Endothelial cell of umbilical vein (primary cell): Measurements from ENCODE around the gene UGGT2. TPM values are rescaled to one million over a fixed set of nuclear protein-coding genes. Genes with fewer than 3 reads are reported as not detected.

Experiments used
- BruUV-seq: library from RNA; stranded (reverse); fragments of 400-500 nt; replicated peaks from 2 replicates; lab custom pipeline; 2021; lab: Mats Ljungman, UMichigan
- CTCF ChIA-PET: fragments of 300-600, 350-600 bp; sonication (Branson Sonifier 250); formaldehyde crosslinking; loops from one replicate; lab custom pipeline; 2021; ENCODE audit warnings: antibody characterized with exemption, inconsistent platforms; lab: Charles Lee
- POLR2A ChIA-PET: fragments of 300-600, 350-600 bp; sonication (Branson Sonifier 250); formaldehyde crosslinking; loops from one replicate; lab custom pipeline; 2021; ENCODE audit warnings: antibody characterized with exemption, inconsistent platforms; lab: Charles Lee
- DNase-seq: peaks from one replicate; pipeline ENCODE4 v3.0.0-alpha.2; 2011; ENCODE audit warnings: low read depth, low spot score
- FAIRE-seq: peaks from 2 replicates; lab custom pipeline; 2011; peaks lifted over from hg19 to GRCh38; lab: Jason Lieb, UNC
- H2AFZ ChIP-seq: 2 replicates; pipeline ENCODE4 v1.6.0; 2012; ENCODE audit warnings: low read depth, low read length, control low read depth, inconsistent platforms
- H3K27ac ChIP-seq: 2 replicates; pipeline ENCODE4 v1.5.1; 2011; ENCODE audit warnings: low read depth, mild to moderate bottlenecking, control low read depth, low read length, moderate library complexity; ENCODE audit not compliant: insufficient read depth
- H3K27me3 ChIP-seq, 2 experiments: 2 replicates each; pipeline versions ENCODE4 v1.6.0 to v1.6.1; 2011; ENCODE audit warnings: low read length in 2 of 2, mixed read lengths in 1 of 2; ENCODE audit not compliant: control insufficient read depth in 2 of 2, insufficient read depth in 2 of 2
- H3K36me3 ChIP-seq, 2 experiments: 2 replicates in 1 of 2; 3 replicates in 1 of 2; pipeline ENCODE4 v1.5.1; 2011; ENCODE audit warnings: low read length in 2 of 2, mild to moderate bottlenecking in 1 of 2, moderate library complexity in 1 of 2; ENCODE audit not compliant: control insufficient read depth in 2 of 2, insufficient read depth in 2 of 2; ENCODE audit errors: extremely low read depth in 1 of 2
- H3K4me1 ChIP-seq: 3 replicates; pipeline ENCODE4 v1.5.1; 2011; ENCODE audit warnings: mild to moderate bottlenecking, low read length; ENCODE audit not compliant: control insufficient read depth, insufficient read depth; ENCODE audit errors: extremely low read depth
- H3K4me2 ChIP-seq: 2 replicates; pipeline ENCODE4 v1.6.1; 2011; ENCODE audit warnings: low read length, control low read depth, mixed read lengths; ENCODE audit not compliant: insufficient read depth
- H3K4me3 ChIP-seq, 3 experiments: fragments of 200-600 bp in 1 of 3; sonication (generic), shearing (Covaris generic) in 1 of 3; replicated peaks in 1 of 3; 2 replicates each; pipeline ENCODE4 v1.5.1; 2011 to 2016; ENCODE audit warnings: control low read depth in 3 of 3, low read length in 3 of 3, mild to moderate bottlenecking in 2 of 3, inconsistent platforms in 1 of 3, low read depth in 1 of 3, moderate library complexity in 1 of 3; ENCODE audit not compliant: insufficient read depth in 1 of 3
- H3K79me2 ChIP-seq: 2 replicates; pipeline ENCODE4 v1.6.0; 2012; ENCODE audit warnings: low read length, inconsistent platforms; ENCODE audit not compliant: control insufficient read depth, insufficient read depth
- H3K9ac ChIP-seq: replicated peaks from 2 replicates; pipeline ENCODE3; 2011; ENCODE audit warnings: low read length, control low read depth; ENCODE audit not compliant: insufficient read depth; ENCODE audit errors: extremely low read depth
- H3K9me1 ChIP-seq: replicated peaks from 3 replicates; pipeline ENCODE4 v1.6.0; 2011; ENCODE audit warnings: mild to moderate bottlenecking, low read length; ENCODE audit not compliant: control insufficient read depth, insufficient read depth; ENCODE audit errors: extremely low read depth
- H3K9me3 ChIP-seq: replicated peaks from 2 replicates; pipeline ENCODE4 v1.5.1; 2012; ENCODE audit warnings: low read length, inconsistent platforms; ENCODE audit not compliant: control insufficient read depth, insufficient read depth
- H4K20me1 ChIP-seq: replicated peaks from 2 replicates; pipeline ENCODE3; 2011; ENCODE audit warnings: mild to moderate bottlenecking, low read length; ENCODE audit not compliant: control insufficient read depth, insufficient read depth; ENCODE audit errors: extremely low read depth
- CTCF ChIP-seq, 2 donors: IDR thresholded peaks; 1 replicate in 1 of 2; 2 replicates in 1 of 2; pipeline ENCODE4 v1.5.1; 2011; ENCODE audit warnings: low read length in 2 of 2, mild to moderate bottlenecking in 2 of 2, moderate library complexity in 2 of 2, control low read depth in 1 of 2, inconsistent platforms in 1 of 2, low read depth in 1 of 2; ENCODE audit not compliant: insufficient read depth in 1 of 2; ENCODE audit errors: extremely low read depth in 1 of 2
- EZH2 ChIP-seq: IDR thresholded peaks from 2 replicates; pipeline ENCODE4 v1.6.1; 2012; ENCODE audit warnings: borderline replicate concordance, low read depth, mild to moderate bottlenecking, moderate library complexity, low read length, inconsistent platforms; ENCODE audit not compliant: severe bottlenecking
- FOS ChIP-seq: IDR thresholded peaks from 2 replicates; pipeline ENCODE4 v1.6.1; 2011; ENCODE audit warnings: mild to moderate bottlenecking, low read length, moderate library complexity, borderline replicate concordance; ENCODE audit not compliant: insufficient read depth
- GATA2 ChIP-seq: IDR thresholded peaks from 2 replicates; pipeline ENCODE4 v1.7.0; 2011; ENCODE audit warnings: low read depth, mild to moderate bottlenecking, moderate library complexity, mixed read lengths, low read length; ENCODE audit not compliant: insufficient read length, insufficient read depth
- JUN ChIP-seq: IDR thresholded peaks from 2 replicates; pipeline ENCODE4 v1.6.1; 2011; ENCODE audit warnings: borderline replicate concordance, low read depth; ENCODE audit not compliant: insufficient read length, insufficient read depth
- MAX ChIP-seq: IDR thresholded peaks from 2 replicates; pipeline ENCODE4 v1.6.1; 2011; ENCODE audit not compliant: insufficient read depth, insufficient read length
- MYC ChIP-seq: IDR thresholded peaks from one replicate; pipeline ENCODE4 v1.6.1; 2011; ENCODE audit warnings: mild to moderate bottlenecking, low read depth, low read length
- POLR2A ChIP-seq: IDR thresholded peaks from 2 replicates; pipeline ENCODE4 v1.6.1; 2012; ENCODE audit warnings: low read depth, mild to moderate bottlenecking, control low read depth, low read length
- POLR2AphosphoS5 ChIP-seq: IDR thresholded peaks from 2 replicates; pipeline ENCODE4 v1.6.1; 2012; ENCODE audit warnings: low read depth, mild to moderate bottlenecking, control low read depth, low read length, moderate library complexity; ENCODE audit not compliant: insufficient read depth
- dilution Hi-C: fragments of 300-500 bp; cut with MboI; formaldehyde crosslinking; loops from one replicate; pipeline ENCODE4 v1.15.0; 2019; ENCODE audit warnings: low sequenced_read_pairs; ENCODE audit not compliant: extremely low pct_ligation_motif_present
- intact Hi-C: fragments of 100-400 bp; cut with micrococcal nuclease; formaldehyde crosslinking; loops from one replicate; pipeline ENCODE4 v1.10.0; 2022
- polyA plus RNA-seq, 4 experiments: library from polyadenylated mRNA; depleted of rRNA in 3 of 4; stranded (reverse) in 3 of 4; unstranded in 1 of 4; fragments of >200 nt; gene quantifications; 2 replicates each; pipeline versions ENCODE4 v1.2.1 to v1.2.3, GENCODE V29; 2011 to 2012; ENCODE audit warnings: missing spikeins in 1 of 4
- total RNA-seq: library from RNA; stranded (reverse); gene quantifications from 2 replicates; pipeline ENCODE4 v1.2.3, GENCODE V29; 2021

UGGT2 gene
- total and polyA plus RNA-seq, 2 donors (not counting 3 experiments of a cell fraction or from before 2014, with no cell fraction given), result 4.6 to 25.1 TPM

- CTCF ChIA-PET, result interaction anchor here (2.8 kb wide), 2 partner anchors 23 to 61 kb away, joined by 8 to 16 read pairs; no protein-coding TSS in a partner anchor
- no TSS peak for BruUV-seq
- no peak overlapping the region for H2AFZ ChIP-seq
- H3K36me3 ChIP-seq, result no peaks in the 10 kb centered on the region
- H3K79me2 ChIP-seq, result no peaks in the 10 kb centered on the region
- no peak overlapping the region for H3K27ac ChIP-seq
- POLR2A ChIA-PET, result no interaction called here
- TF ChIP-seq GATA2, result no peak
- TF ChIP-seq MYC, result no peak
- TF ChIP-seq POLR2A, result no peak
- TF ChIP-seq MAX, result no peak
- no peak for TF ChIP-seq CTCF (IDR thresholded peaks at IDR 0.05; ENCODE audit: extremely low read depth in 1 of 2, insufficient read depth in 1 of 2, low read depth in 1 of 2, low read length in 2 of 2)
- TF ChIP-seq EZH2, result no peak
- TF ChIP-seq POLR2AphosphoS5, result no peak
- TF ChIP-seq FOS, result no peak
- no peak for TF ChIP-seq JUN
- H3K4me3 ChIP-seq, result no peak overlapping the region
- H3K9me1 ChIP-seq, result no peaks in the 10 kb centered on the region
- intact Hi-C loops, result no loop called here
- no peak for DNase-seq
- no peaks in the 10 kb centered on the region for H4K20me1 ChIP-seq
- H3K4me1 ChIP-seq, result peaks cover 7% of the 10 kb centered on the region
- FAIRE-seq, result no peak
- no peak overlapping the region for H3K4me2 ChIP-seq
- no peak overlapping the region for H3K9ac ChIP-seq
- H3K27me3 ChIP-seq, result peaks cover 2 to 7% of the 10 kb centered on the region in 2 experiments
- no peaks in the 10 kb centered on the region for H3K9me3 ChIP-seq
- dilution Hi-C loops, result no loop called here
These were observed 27.5 kb upstream of the UGGT2 start for GRCh38 chr13:96080676-96081075.
